Neural cell (in vitro differentiated cells): ENCODE results near the gene HS3ST2. TPM values are rescaled to one million over a fixed set of nuclear protein-coding genes. Genes with fewer than 3 reads are reported as not detected.

Experiments
- H2AFZ ChIP-seq: fragments of 200-600, 300-800 bp; sonication (generic), shearing (Covaris generic); 2 replicates; pipeline ENCODE4 v1.6.0; 2014; ENCODE audit warnings: low read depth, mild to moderate bottlenecking, antibody characterized with exemption, low read length, moderate library complexity
- H3F3A ChIP-seq: fragments of 200-600 bp; shearing (Covaris generic); 2 replicates; pipeline ENCODE4 v1.6.1; 2016; ENCODE audit warnings: mild to moderate bottlenecking, moderate library complexity, mixed read lengths, antibody characterized with exemption, low read length; ENCODE audit not compliant: insufficient read depth, poor library complexity, severe bottlenecking
- H3K27ac ChIP-seq: fragments of 200-600, 300-800 bp; sonication (generic), shearing (Covaris generic); 2 replicates; pipeline ENCODE4 v1.5.1; 2014; ENCODE audit warnings: mild to moderate bottlenecking, low read length, moderate library complexity
- H3K27me3 ChIP-seq: fragments of 300-800, 200-600 bp; sonication (generic), shearing (Covaris generic); 2 replicates; pipeline ENCODE4 v1.6.0; 2014; ENCODE audit warnings: mild to moderate bottlenecking, low read depth, low read length, moderate library complexity; ENCODE audit not compliant: insufficient read depth
- H3K36me3 ChIP-seq: fragments of 300-800, 200-600 bp; sonication (generic), shearing (Covaris generic); 2 replicates; pipeline ENCODE4 v1.5.1; 2014; ENCODE audit warnings: mild to moderate bottlenecking, antibody characterized with exemption, low read length, moderate library complexity; ENCODE audit not compliant: insufficient read depth
- H3K4me2 ChIP-seq: fragments of 300-800, 200-600 bp; sonication (generic), shearing (Covaris generic); 2 replicates; pipeline ENCODE4 v1.6.0; 2014; ENCODE audit warnings: mild to moderate bottlenecking, low read length
- H3K4me3 ChIP-seq: fragments of 300-800, 200-600 bp; sonication (generic), shearing (Covaris generic); 2 replicates; pipeline ENCODE4 v1.5.1; 2014; ENCODE audit warnings: mild to moderate bottlenecking, low read length, moderate library complexity
- H3K79me2 ChIP-seq: fragments of 200-600 bp; shearing (Covaris generic); replicated peaks from 2 replicates; pipeline ENCODE4 v1.6.0; 2014; ENCODE audit warnings: mild to moderate bottlenecking, low read length, moderate library complexity; ENCODE audit not compliant: insufficient read depth
- H3K9ac ChIP-seq: fragments of 300-800, 200-600 bp; sonication (generic), shearing (Covaris generic); 2 replicates; pipeline ENCODE4 v1.6.1; 2016; ENCODE audit warnings: mild to moderate bottlenecking, low read length, mixed read lengths
- H3K9me2 ChIP-seq: fragments of 200-600 bp; shearing (Covaris generic); 2 replicates; pipeline ENCODE4 v1.6.1; 2016; ENCODE audit warnings: mild to moderate bottlenecking, low read length, mixed read lengths; ENCODE audit not compliant: insufficient read depth
- H3K9me3 ChIP-seq: fragments of 200-600, 300-800 bp; sonication (generic), shearing (Covaris generic); 2 replicates; pipeline ENCODE4 v1.6.1; 2016; ENCODE audit warnings: mild to moderate bottlenecking, mixed run types, low read length, moderate library complexity, mixed read lengths
- H4K20me1 ChIP-seq: fragments of 200-600 bp; shearing (Covaris generic); 2 replicates; pipeline ENCODE4 v1.6.1; 2016; ENCODE audit warnings: mild to moderate bottlenecking, mixed run types; ENCODE audit not compliant: insufficient read depth
- CTCF ChIP-seq: fragments of 450-650 bp; IDR thresholded peaks from 2 replicates; pipeline ENCODE4 v1.5.1; 2014; ENCODE audit warnings: antibody characterized with exemption, mild to moderate bottlenecking, moderate library complexity; ENCODE audit not compliant: poor library complexity, severe bottlenecking
- EP300 ChIP-seq: fragments of 450-650 bp; conservative IDR thresholded peaks from 2 replicates; pipeline ENCODE4 v1.6.1; 2014; ENCODE audit warnings: antibody characterized with exemption, mild to moderate bottlenecking, moderate library complexity; ENCODE audit not compliant: poor library complexity, severe bottlenecking
- EZH2 ChIP-seq: fragments of 200-600, 300-800 bp; shearing (Covaris generic), sonication (generic); IDR thresholded peaks from 2 replicates; pipeline ENCODE4 v1.6.1; 2014; ENCODE audit warnings: antibody characterized with exemption, low read length, borderline replicate concordance, mild to moderate bottlenecking; ENCODE audit not compliant: insufficient read depth, poor library complexity, severe bottlenecking
- MXI1 ChIP-seq: fragments of 450-650 bp; conservative IDR thresholded peaks from 2 replicates; pipeline ENCODE4 v1.6.1; 2014; ENCODE audit warnings: antibody characterized with exemption, mild to moderate bottlenecking; ENCODE audit not compliant: poor library complexity, severe bottlenecking
- POLR2AphosphoS5 ChIP-seq: IDR thresholded peaks from 2 replicates; pipeline ENCODE4 v1.6.1; 2012
- RAD21 ChIP-seq: fragments of 450-650 bp; conservative IDR thresholded peaks from 2 replicates; pipeline ENCODE4 v1.6.1; 2014; ENCODE audit warnings: antibody characterized with exemption, mild to moderate bottlenecking, moderate library complexity
- SMC3 ChIP-seq: fragments of 450-650 bp; conservative IDR thresholded peaks from 2 replicates; pipeline ENCODE4 v1.6.1; 2014; ENCODE audit warnings: antibody characterized with exemption, mild to moderate bottlenecking, moderate library complexity; ENCODE audit not compliant: poor library complexity
- TAF1 ChIP-seq: IDR thresholded peaks from 2 replicates; pipeline ENCODE4 v1.6.1; 2012; ENCODE audit warnings: low read depth
- polyA plus RNA-seq: library from polyadenylated mRNA; depleted of rRNA; stranded (reverse); fragments of >200 nt; gene quantifications from 2 replicates; pipeline ENCODE4 v1.2.3, GENCODE V29; 2014
- TF ChIP-seq, protein P1 (sequence below): IDR thresholded peaks from 2 replicates; pipeline ENCODE4 v1.6.1; 2012; ENCODE audit warnings: borderline replicate concordance

Gene HS3ST2
- polyA plus RNA-seq, 1 donor from 2014 or later, result 3.0 TPM

- no peaks in the 10 kb centered on the region for H3K36me3 ChIP-seq
- H3K9me3 ChIP-seq, result no peaks in the 10 kb centered on the region
- no peaks in the 10 kb centered on the region for H3K27me3 ChIP-seq
- no peaks in the 10 kb centered on the region for H3K79me2 ChIP-seq
- no peak overlapping the region for H3K27ac ChIP-seq
- H4K20me1 ChIP-seq, result no peaks in the 10 kb centered on the region
- no peak overlapping the region for H3K4me3 ChIP-seq
- H2AFZ ChIP-seq, result no peak overlapping the region
- no peaks in the 10 kb centered on the region for H3F3A ChIP-seq
- no peaks in the 10 kb centered on the region for H3K9me2 ChIP-seq
- TF ChIP-seq, protein P1, sequence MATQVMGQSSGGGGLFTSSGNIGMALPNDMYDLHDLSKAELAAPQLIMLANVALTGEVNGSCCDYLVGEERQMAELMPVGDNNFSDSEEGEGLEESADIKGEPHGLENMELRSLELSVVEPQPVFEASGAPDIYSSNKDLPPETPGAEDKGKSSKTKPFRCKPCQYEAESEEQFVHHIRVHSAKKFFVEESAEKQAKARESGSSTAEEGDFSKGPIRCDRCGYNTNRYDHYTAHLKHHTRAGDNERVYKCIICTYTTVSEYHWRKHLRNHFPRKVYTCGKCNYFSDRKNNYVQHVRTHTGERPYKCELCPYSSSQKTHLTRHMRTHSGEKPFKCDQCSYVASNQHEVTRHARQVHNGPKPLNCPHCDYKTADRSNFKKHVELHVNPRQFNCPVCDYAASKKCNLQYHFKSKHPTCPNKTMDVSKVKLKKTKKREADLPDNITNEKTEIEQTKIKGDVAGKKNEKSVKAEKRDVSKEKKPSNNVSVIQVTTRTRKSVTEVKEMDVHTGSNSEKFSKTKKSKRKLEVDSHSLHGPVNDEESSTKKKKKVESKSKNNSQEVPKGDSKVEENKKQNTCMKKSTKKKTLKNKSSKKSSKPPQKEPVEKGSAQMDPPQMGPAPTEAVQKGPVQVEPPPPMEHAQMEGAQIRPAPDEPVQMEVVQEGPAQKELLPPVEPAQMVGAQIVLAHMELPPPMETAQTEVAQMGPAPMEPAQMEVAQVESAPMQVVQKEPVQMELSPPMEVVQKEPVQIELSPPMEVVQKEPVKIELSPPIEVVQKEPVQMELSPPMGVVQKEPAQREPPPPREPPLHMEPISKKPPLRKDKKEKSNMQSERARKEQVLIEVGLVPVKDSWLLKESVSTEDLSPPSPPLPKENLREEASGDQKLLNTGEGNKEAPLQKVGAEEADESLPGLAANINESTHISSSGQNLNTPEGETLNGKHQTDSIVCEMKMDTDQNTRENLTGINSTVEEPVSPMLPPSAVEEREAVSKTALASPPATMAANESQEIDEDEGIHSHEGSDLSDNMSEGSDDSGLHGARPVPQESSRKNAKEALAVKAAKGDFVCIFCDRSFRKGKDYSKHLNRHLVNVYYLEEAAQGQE, result no peak
- no peak for TF ChIP-seq MXI1
- no peak for TF ChIP-seq EP300
- no peak for TF ChIP-seq RAD21
- no peak for TF ChIP-seq TAF1
- no peak for TF ChIP-seq SMC3
- no peak for TF ChIP-seq CTCF
- no peak for TF ChIP-seq POLR2AphosphoS5
- no peak for TF ChIP-seq EZH2
- no peak overlapping the region for H3K9ac ChIP-seq
- no peak overlapping the region for H3K4me2 ChIP-seq
Observed at GRCh38 chr16:22787466-22788192, 26.3 kb upstream of the HS3ST2 start.

DNA sequence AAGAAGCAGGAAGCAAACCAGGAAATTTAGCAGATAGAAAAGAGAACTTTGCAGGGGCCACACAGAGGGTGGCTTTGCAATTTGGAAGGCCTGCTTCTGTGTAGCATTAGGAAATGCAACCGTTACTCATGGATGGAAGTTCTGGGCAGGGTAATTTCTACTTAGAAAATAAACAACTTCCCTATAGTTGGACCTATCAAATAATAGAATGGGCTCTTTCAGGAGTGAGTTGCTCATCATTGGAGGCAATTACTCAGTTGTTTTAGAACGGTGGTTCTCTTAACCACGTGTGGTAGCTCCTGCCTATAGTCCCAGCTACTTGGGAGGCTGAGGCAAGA lies 25.8 kb upstream of the HS3ST2 start:
- H3K9me2 ChIP-seq, result no peaks in the 10 kb centered on the region
- no peaks in the 10 kb centered on the region for H3K9me3 ChIP-seq
- H3K27ac ChIP-seq, result no peak overlapping the region
- no peak overlapping the region for H2AFZ ChIP-seq
- no peaks in the 10 kb centered on the region for H3K79me2 ChIP-seq
- H4K20me1 ChIP-seq, result no peaks in the 10 kb centered on the region
- no peak overlapping the region for H3K9ac ChIP-seq
- no peaks in the 10 kb centered on the region for H3K36me3 ChIP-seq
- no peaks in the 10 kb centered on the region for H3F3A ChIP-seq
- TF ChIP-seq EZH2 (no peak), CTCF (no peak), POLR2AphosphoS5 (no peak)
- TF ChIP-seq, protein P1, result no peak
- H3K4me2 ChIP-seq, result no peak overlapping the region
- H3K4me3 ChIP-seq, result no peak overlapping the region
- H3K27me3 ChIP-seq, result no peaks in the 10 kb centered on the region
